H4 (cell line): ENCODE data around the gene AGRP. TPM values are rescaled to one million over a fixed set of nuclear protein-coding genes. Genes with fewer than 3 reads are reported as not detected.

Source experiments
- DNase-seq: peaks from one replicate; pipeline ENCODE4 v3.0.0-alpha.2; 2015; ENCODE audit warnings: low spot score
- total RNA-seq: library from RNA; depleted of rRNA; stranded (reverse); fragments of >200 nt; shearing (Covaris generic); gene quantifications from 2 replicates; pipeline ENCODE4 v1.2.3, GENCODE V29; 2014; rRNA removed

The AGRP gene
- total RNA-seq, 1 experiment from 2014 or later: not detected

DNA sequence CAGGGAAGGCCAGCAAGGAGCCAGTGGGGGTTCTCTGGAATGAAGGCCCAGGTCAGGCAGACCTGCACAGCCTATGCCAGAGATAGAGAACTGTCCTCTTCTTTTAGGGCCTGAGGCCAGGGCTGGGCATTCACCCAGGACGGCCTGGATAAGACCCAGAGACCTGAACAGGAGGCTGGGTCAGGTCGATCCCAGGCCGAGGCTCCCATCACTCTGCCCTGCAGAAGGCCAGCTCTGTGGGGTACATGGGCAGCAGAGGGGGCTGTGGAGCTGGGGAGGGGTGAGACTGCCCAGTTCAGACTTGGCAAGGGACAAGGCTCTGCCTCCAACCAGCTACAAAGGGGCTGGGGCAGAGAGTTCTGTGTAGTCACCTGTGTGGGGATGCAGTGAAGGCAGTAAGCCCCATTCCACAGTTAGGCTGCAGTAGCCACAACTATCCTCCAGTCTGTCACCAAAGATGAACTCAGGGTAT is 37.9 kb downstream of the AGRP start:
- no peak for DNase-seq

DNA sequence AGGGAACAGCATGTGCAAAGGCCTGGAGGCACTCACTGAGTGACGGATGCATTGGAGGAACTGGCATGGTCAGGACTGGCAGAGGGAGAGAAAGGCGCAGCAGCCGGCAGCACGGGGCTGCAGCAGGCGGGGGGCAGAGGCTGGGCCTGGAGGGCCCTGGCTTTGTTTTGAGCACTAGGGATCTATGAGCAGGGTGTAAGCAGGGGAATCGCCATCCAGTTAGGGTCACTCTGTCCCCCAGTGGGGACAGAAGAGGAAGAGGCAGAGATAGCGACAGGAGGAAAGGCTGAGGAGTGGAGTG is 38.3 kb downstream of the AGRP start:
- no peak for DNase-seq

GRCh38 chr16:67444259-67445125 is 38.9 kb downstream of the AGRP start:
- DNase-seq: no peak

DNA sequence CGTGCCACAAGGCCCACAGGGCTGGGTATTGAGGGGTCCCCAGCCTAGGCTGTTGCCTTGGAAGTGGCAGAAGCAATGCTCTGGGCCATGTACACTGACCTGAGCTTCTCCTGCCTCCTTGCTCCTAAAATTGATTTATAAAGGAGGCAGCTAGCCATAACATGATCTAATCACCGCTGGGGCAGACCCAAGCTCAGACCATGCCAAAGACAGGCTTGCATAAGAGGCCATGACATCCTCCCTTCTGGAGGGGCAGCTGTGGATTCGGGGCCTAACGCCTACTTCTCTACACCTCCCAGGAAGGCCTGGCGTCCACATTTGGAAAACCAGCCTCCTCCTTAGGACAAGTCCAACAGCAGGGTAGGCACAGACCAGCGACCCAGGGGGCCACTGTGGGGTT is 40.1 kb downstream of the AGRP start:
- no peak for DNase-seq

DNA sequence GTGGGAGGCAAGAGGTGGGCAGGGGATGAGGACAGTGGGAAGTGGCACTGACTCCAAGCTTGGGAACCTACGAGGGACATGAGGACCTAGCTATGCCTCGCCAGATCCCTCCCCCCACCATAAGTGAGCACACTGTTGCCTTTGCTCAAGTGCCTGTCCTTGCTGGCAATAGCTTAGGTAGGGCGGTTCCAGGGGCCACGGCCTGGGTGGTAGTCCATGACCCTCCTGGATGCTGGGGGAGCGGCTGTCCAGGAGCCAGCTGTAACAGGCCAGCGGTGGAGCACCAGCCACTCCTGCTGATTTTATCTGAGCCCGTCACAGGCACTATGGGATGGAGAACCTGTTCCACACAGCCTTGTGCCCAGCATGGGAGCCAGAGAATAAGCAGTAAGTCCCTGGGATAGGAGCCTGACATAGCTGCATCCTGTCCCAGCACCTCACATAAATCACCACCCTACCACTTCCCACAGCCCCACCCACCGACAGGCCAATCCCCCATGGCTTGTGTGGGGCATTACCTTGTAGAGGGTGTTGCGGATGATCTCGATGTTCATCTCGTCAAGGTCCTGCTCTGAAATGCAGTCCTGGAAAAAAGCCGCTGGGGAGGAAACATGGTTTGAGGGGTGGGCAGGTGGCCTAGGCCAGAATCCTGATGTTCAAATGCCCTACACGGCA is 40.6 kb downstream of the AGRP start:
- no peak for DNase-seq

DNA sequence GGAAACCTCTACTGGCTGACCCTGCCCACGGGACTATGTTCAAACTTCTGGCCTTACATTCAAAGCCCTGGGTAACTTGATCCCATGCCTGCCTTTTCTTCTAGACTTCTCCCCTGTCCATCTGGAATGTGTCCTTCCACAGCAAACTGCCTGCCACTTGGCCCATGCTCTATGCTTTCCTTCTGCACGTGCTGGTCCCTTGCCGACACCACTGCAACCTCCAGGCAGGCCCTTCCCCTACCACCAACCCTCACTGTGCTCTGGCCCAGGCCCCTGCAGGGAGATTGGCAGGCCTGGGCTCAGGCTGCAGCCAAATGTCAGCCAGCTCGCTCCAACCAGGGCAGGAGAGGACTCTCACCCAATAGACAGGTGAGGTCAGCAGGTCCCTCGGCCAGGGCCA is 41.4 kb downstream of the AGRP start:
- DNase-seq: no peak

- DNase-seq: peak; percentile 77
Observed at GRCh38 chr16:67441271-67441753, 42.0 kb downstream of the AGRP start.

DNA sequence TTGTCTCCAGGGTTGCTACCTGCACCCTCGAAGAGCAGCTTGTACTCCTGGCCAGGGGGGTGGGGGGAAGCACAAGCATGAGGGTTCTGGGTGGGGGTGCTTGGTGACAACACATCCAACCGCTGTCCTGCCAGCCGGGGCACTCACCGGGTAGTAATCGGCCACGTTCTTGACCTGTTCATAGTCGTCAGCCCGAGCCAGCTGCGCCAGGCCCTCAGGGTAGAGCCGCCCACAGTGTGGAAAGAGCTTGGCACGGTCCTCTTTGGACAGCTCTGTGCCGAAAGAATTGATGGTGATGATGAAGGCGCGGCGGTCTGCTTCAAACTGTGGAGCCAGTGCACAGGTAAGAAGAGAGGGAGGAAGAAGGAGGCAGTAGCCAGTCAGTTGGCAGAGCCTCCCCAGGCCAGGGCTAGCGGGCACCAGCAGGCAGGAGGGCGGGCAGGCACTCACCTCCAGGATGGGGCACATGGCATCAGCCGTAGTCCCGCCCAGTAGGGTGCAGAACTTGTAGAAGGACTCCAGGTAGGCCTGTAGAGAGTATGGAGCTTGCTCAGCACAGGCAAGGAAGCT is 44.4 kb downstream of the AGRP start:
- DNase-seq: no peak

- no peak for DNase-seq
Observed at GRCh38 chr16:67438098-67438791, 45.1 kb downstream of the AGRP start.

GRCh38 chr16:67437513-67437912 is 45.8 kb downstream of the AGRP start:
- DNase-seq: no peak

GRCh38 chr16:67436640-67437193 is 46.6 kb downstream of the AGRP start:
- DNase-seq: no peak

- DNase-seq: no peak
Observed at GRCh38 chr16:67435758-67436164, 47.6 kb downstream of the AGRP start.

DNA sequence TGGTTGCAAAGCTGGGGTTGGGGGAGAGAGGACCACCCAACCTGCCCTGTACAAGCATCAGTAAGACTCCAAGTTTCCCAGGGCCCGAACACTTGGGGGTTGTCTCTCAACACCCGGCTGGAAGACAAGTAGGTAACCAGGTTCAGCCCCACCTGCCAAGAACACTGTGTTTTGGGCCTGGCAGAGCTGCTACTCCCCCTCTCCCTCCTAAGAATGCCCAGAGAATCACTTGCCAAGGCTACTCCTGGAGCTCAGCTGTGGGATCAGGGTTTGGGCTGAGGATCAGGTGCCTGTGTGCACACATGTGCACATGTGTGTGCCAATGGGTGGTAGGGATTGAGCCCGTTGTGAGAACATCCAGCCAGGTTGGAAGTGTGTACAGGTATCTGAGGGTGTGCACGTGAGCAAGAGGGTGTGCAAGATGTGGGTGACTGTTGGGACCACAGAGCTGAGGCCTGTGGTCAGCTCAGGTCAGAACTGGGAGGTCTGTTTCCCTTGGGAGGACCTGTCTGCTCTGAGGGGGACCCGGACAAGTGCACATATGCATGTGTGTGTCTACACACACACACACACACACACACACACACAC is 50.1 kb downstream of the AGRP start:
- DNase-seq: no peak

Other genes with a start within 250 kb of the AGRP start
- 18.4 and 21.2 TPM in 2 replicates for gene FHOD1, start 236.1 kb downstream of the AGRP start, total RNA-seq
- 0.81 and 1.4 TPM in 2 replicates for gene SLC9A5, start 234.6 kb downstream of the AGRP start, total RNA-seq
- 2.4 and 6.7 TPM in 2 replicates for gene PLEKHG4, start 204.0 kb downstream of the AGRP start, total RNA-seq
- not detected in 2 replicates for gene KCTD19, start 156.8 kb downstream of the AGRP start, total RNA-seq
- gene LRRC36, start 156.7 kb downstream of the AGRP start, total RNA-seq: 0.79 TPM in 1 of 2 replicates, not detected in the other
- gene TPPP3, start 90.0 kb downstream of the AGRP start, total RNA-seq: not detected in 2 replicates
- gene ZDHHC1, start 67.1 kb downstream of the AGRP start, total RNA-seq: 3.0 and 3.2 TPM in 2 replicates
- 0.10 TPM in 1 of 2 replicates, not detected in the other for gene HSD11B2, start 52.4 kb downstream of the AGRP start, total RNA-seq
- 99.0 and 101 TPM in 2 replicates for gene ATP6V0D1, start 2.4 kb downstream of the AGRP start, total RNA-seq
- 10.4 and 11.0 TPM in 2 replicates for gene RIPOR1, start 45.3 kb upstream of the AGRP start, total RNA-seq
- gene CTCF, start 79.0 kb upstream of the AGRP start, total RNA-seq: 40.9 and 41.3 TPM in 2 replicates
- 0.17 and 0.18 TPM in 2 replicates for gene CARMIL2, start 161.6 kb upstream of the AGRP start, total RNA-seq
- 29.1 and 45.6 TPM in 2 replicates for gene ACD, start 176.7 kb upstream of the AGRP start, total RNA-seq
- gene PARD6A, start 177.4 kb upstream of the AGRP start, total RNA-seq: not detected in 2 replicates
- 5.6 and 6.6 TPM in 2 replicates for gene ENKD1, start 183.2 kb upstream of the AGRP start, total RNA-seq
- not detected in 2 replicates for gene C16orf86, start 183.3 kb upstream of the AGRP start, total RNA-seq
- gene GFOD2, start 235.8 kb upstream of the AGRP start, total RNA-seq: 10.7 and 11.5 TPM in 2 replicates